Liver (tissue), 9 donors: ENCODE data around the gene TRMT44. TPM values are rescaled to one million over a fixed set of nuclear protein-coding genes. Genes with fewer than 3 reads are reported as not detected.

Experiments
- DNase-seq: peaks from one replicate; pipeline ENCODE4 v3.0.0-alpha.2; 2017; ENCODE audit warnings: low spot score
- H3K27ac ChIP-seq, 2 donors: one replicate each; pipeline ENCODE4 v1.7.0; 2013; ENCODE audit warnings: inconsistent platforms in 2 of 2, low read length in 2 of 2, control low read depth in 1 of 2, low read depth in 1 of 2, mild to moderate bottlenecking in 1 of 2
- H3K27me3 ChIP-seq, 4 donors: one replicate each; pipeline versions ENCODE4 v1.6.1 to v1.7.0; 2013; ENCODE audit warnings: low read length in 3 of 4, inconsistent platforms in 1 of 4, mild to moderate bottlenecking in 1 of 4, moderate library complexity in 1 of 4; ENCODE audit not compliant: control insufficient read depth in 4 of 4, insufficient read depth in 4 of 4
- H3K36me3 ChIP-seq, 4 donors: one replicate each; pipeline versions ENCODE4 v1.6.1 to v1.7.0; 2013; ENCODE audit warnings: low read length in 3 of 4, mild to moderate bottlenecking in 3 of 4, low read depth in 1 of 4, moderate library complexity in 1 of 4; ENCODE audit not compliant: control insufficient read depth in 4 of 4, insufficient read depth in 3 of 4
- H3K4me1 ChIP-seq, 4 donors: one replicate each; pipeline versions ENCODE4 v1.6.1 to v1.7.0; 2013; ENCODE audit warnings: low read length in 3 of 4, mild to moderate bottlenecking in 3 of 4, moderate library complexity in 1 of 4; ENCODE audit not compliant: control insufficient read depth in 4 of 4, insufficient read depth in 4 of 4
- H3K4me3 ChIP-seq, 3 donors: one replicate each; pipeline versions ENCODE4 v1.6.1 to v1.7.0; 2013; ENCODE audit warnings: low read length in 3 of 3, control low read depth in 1 of 3, low read depth in 1 of 3, mild to moderate bottlenecking in 1 of 3
- H3K9ac ChIP-seq, 2 donors: one replicate each; pipeline ENCODE4 v1.7.0; 2013; ENCODE audit warnings: low read length in 2 of 2, mild to moderate bottlenecking in 2 of 2, moderate library complexity in 2 of 2, control low read depth in 1 of 2, low read depth in 1 of 2
- H3K9me3 ChIP-seq, 4 donors: one replicate each; pipeline versions ENCODE4 v1.6.1 to v1.7.0; 2013; ENCODE audit warnings: low read length in 3 of 4; ENCODE audit not compliant: control insufficient read depth in 4 of 4
- ATF3 ChIP-seq: IDR thresholded peaks from 2 replicates; pipeline ENCODE4 v1.6.1; 2016; ENCODE audit warnings: antibody characterized with exemption
- CTCF ChIP-seq: fragments of 150-350 bp; IDR thresholded peaks from 2 replicates; pipeline ENCODE4 v1.5.1; 2017; ENCODE audit warnings: improper control_type of control experiment, low read depth, low read length; ENCODE audit not compliant: missing input control
- EGR1 ChIP-seq, 2 donors: IDR thresholded peaks; 2 replicates each; pipeline ENCODE4 v1.6.1; 2016 to 2018; ENCODE audit warnings: antibody characterized with exemption in 2 of 2, low read depth in 2 of 2
- FOXA1 ChIP-seq: IDR thresholded peaks from 2 replicates; pipeline ENCODE4 v1.6.1; 2016; ENCODE audit warnings: antibody characterized with exemption
- HNF4G ChIP-seq: IDR thresholded peaks from 2 replicates; pipeline ENCODE4 v1.6.1; 2016; ENCODE audit warnings: antibody characterized with exemption
- JUND ChIP-seq, 2 donors: IDR thresholded peaks; 2 replicates each; pipeline ENCODE4 v1.6.1; 2016; ENCODE audit warnings: antibody characterized with exemption in 2 of 2
- NR2F2 ChIP-seq: IDR thresholded peaks from 2 replicates; pipeline ENCODE4 v1.6.1; 2016; ENCODE audit warnings: antibody characterized with exemption
- REST ChIP-seq: IDR thresholded peaks from 2 replicates; pipeline ENCODE4 v1.6.1; 2016; ENCODE audit warnings: antibody characterized with exemption, mild to moderate bottlenecking
- RXRA ChIP-seq, 2 donors: IDR thresholded peaks; 2 replicates each; pipeline ENCODE4 v1.6.1; 2017 to 2018; ENCODE audit warnings: antibody characterized with exemption in 2 of 2, mild to moderate bottlenecking in 1 of 2
- TAF1 ChIP-seq: conservative IDR thresholded peaks from 2 replicates; pipeline ENCODE4 v1.6.1; 2016; ENCODE audit warnings: antibody characterized with exemption, mild to moderate bottlenecking
- YY1 ChIP-seq: IDR thresholded peaks from 2 replicates; pipeline ENCODE4 v1.6.1; 2016; ENCODE audit warnings: antibody characterized with exemption, mild to moderate bottlenecking
- ZBTB33 ChIP-seq: IDR thresholded peaks from 2 replicates; pipeline ENCODE4 v1.6.1; 2016; ENCODE audit warnings: antibody characterized with exemption
- WGBS: extraction: QIAGEN DNeasy Blood & Tissue Kit; methylation state at CpG from one replicate; pipeline ENCODE4 v1.1.7; 2013; 5-methylcytosine and 5-hydroxymethylcytosine counted together
- polyA plus RNA-seq, 2 donors: library from polyadenylated mRNA; stranded (reverse) in 1 of 2; unstranded in 1 of 2; fragments of 200-250 nt in 1 of 2; fragments of >200 nt in 1 of 2; fragmentation: Nextera tagmentation in 1 of 2; extraction: Ambion mirVana in 1 of 2; gene quantifications; one replicate each; pipeline versions ENCODE4 v1.2.1 to v1.2.3, GENCODE V29; 2013 to 2015
- total RNA-seq, 2 donors: library from RNA; depleted of rRNA; stranded (reverse); fragments of >200 nt; gene quantifications; one replicate each; pipeline ENCODE4 v1.2.3, GENCODE V29; 2014
- donor health status: healthy.
- donor health status: healthy.
- donor health status: healthy.
- donor health status: healthy.
- donor health status: healthy.

Gene TRMT44
- total and polyA plus RNA-seq, 4 donors = 3.0 to 16.0 (median 5.7) TPM

DNA sequence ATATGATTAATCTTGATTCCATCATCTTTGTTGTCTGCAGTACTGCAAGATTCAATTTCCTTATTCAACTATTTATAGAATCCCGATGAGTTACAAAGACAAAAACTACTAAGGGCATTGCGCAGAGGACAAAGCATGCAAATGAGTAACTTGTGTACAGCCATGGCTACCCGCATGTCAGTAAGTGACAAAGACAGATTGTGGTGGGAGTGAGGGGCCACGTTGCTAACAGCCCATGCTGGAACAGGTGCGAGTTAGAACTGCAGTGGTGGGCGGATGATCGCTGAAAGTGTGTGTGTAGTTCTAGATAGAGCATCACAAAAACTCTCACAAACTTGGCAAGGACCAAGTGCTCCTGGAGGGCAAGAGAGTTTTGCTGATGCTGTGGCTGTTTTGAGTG, 49.5 kb upstream of the TRMT44 start:
- WGBS = 95% methylated on average over 7 of the region's 7 CpGs
- H3K4me3 ChIP-seq = no peak overlapping the region
- no peaks in the 10 kb centered on the region for H3K27me3 ChIP-seq
- DNase-seq = no peak
- H3K4me1 ChIP-seq = no peaks in the 10 kb centered on the region
- peaks cover 0 to 62% (median 17%) of the 10 kb centered on the region in 4 donors for H3K36me3 ChIP-seq
- TF ChIP-seq JUND (IDR thresholded peaks at IDR 0.05) (no peak), TAF1 (no peak), YY1 (no peak)
- H3K9me3 ChIP-seq = no peaks in the 10 kb centered on the region
- no peak overlapping the region for H3K9ac ChIP-seq
- no peak overlapping the region for H3K27ac ChIP-seq

DNA sequence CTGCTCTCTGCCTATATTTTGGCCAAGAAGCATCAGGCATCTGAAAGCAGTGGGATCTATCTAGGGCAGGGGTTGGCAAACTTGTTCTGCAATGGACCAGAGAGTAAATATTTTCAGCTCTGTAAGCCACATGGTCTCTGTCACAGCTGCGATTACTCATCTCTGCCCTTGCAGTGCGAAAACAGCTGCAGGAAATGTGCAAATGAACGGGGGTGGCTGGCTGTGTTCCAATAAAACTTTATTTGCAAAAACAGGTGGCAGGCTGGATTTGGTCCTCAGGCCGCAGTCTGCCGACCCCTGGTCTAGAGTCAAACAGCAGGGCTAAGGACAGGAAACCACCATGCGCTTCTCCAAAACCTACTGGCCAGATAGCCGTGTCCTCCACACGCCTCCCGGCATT, 48.6 kb upstream of the TRMT44 start:
- Histone ChIP-seq H3K27ac (no peak overlapping the region), H3K36me3 (peaks cover 0 to 59% (median 17%) of the 10 kb centered on the region in 4 donors), H3K4me3 (no peak overlapping the region), H3K4me1 (no peaks in the 10 kb centered on the region), H3K9ac (no peak overlapping the region), H3K27me3 (no peaks in the 10 kb centered on the region), H3K9me3 (no peaks in the 10 kb centered on the region)
- DNase-seq = no peak
- no peak for TF ChIP-seq HNF4G
- no peak for TF ChIP-seq ZBTB33
- TF ChIP-seq NR2F2 = peak; percentile 50
- 74% methylated on average over 9 of the region's 9 CpGs for WGBS

GRCh38 chr4:8392591-8393190, 47.9 kb upstream of the TRMT44 start:
- H3K27me3 ChIP-seq = no peaks in the 10 kb centered on the region
- no peak overlapping the region for H3K4me3 ChIP-seq
- peaks cover 0 to 56% (median 15%) of the 10 kb centered on the region in 4 donors for H3K36me3 ChIP-seq
- no peak for DNase-seq
- TF ChIP-seq HNF4G (no peak), RXRA (IDR thresholded peaks at IDR 0.05) (no peak), CTCF (no peak), JUND (IDR thresholded peaks at IDR 0.05) (no peak), FOXA1 (no peak), REST (no peak), EGR1 (IDR thresholded peaks at IDR 0.05; ENCODE audit: low read depth in 2 of 2) (no peak), ATF3 (no peak)
- H3K27ac ChIP-seq = no peak overlapping the region
- H3K9ac ChIP-seq = no peak overlapping the region
- H3K9me3 ChIP-seq = no peaks in the 10 kb centered on the region
- no peaks in the 10 kb centered on the region for H3K4me1 ChIP-seq
- 89% methylated on average over 15 of the region's 15 CpGs for WGBS
